Measurements from ENCODE around the gene ANO7.

The ANO7 gene

DNA sequence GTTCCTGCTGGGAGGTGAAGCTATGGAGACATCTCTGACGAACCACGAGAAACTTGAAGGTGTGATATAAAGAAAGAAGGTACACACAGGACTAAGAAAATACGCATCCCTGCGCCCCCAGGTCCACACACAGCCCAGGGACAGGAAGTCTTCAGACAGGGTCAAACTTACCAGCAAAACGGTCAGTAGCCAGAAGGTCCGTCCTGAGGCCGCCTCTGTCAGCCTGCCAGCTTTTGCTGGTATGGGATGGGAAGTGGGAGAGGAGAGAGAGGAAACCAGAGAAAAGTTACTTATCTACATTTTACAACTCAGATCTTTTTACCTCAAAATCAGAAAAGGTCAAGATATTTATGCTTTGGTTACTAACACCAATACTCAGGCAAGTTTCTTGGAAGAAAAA lies 79.8 kb downstream of the ANO7 start:
- peaks cover 17% of the 10 kb centered on the region for H3K4me1 ChIP-seq (ENCODE audit: control insufficient read depth, low read length)
- no peak overlapping the region for H3K27ac ChIP-seq (ENCODE audit: low read depth, low read length)
- H3K4me2 ChIP-seq (ENCODE audit: low read length): no peak overlapping the region
- H3K9me3 ChIP-seq (ENCODE audit: control insufficient read depth, insufficient read depth, low read length): no peaks in the 10 kb centered on the region
- no peak overlapping the region for H3K4me3 ChIP-seq (ENCODE audit: low read length)
- peaks cover 62% of the 10 kb centered on the region for H3K79me2 ChIP-seq (ENCODE audit: control insufficient read depth, low read length)
- peaks cover 40% of the 10 kb centered on the region for H3K36me3 ChIP-seq (ENCODE audit: control insufficient read depth, low read length)
- no peak for TF ChIP-seq EZH2phosphoT487 (IDR thresholded peaks at IDR 0.05; ENCODE audit: borderline replicate concordance, low read length)
- TF ChIP-seq, protein P1, sequence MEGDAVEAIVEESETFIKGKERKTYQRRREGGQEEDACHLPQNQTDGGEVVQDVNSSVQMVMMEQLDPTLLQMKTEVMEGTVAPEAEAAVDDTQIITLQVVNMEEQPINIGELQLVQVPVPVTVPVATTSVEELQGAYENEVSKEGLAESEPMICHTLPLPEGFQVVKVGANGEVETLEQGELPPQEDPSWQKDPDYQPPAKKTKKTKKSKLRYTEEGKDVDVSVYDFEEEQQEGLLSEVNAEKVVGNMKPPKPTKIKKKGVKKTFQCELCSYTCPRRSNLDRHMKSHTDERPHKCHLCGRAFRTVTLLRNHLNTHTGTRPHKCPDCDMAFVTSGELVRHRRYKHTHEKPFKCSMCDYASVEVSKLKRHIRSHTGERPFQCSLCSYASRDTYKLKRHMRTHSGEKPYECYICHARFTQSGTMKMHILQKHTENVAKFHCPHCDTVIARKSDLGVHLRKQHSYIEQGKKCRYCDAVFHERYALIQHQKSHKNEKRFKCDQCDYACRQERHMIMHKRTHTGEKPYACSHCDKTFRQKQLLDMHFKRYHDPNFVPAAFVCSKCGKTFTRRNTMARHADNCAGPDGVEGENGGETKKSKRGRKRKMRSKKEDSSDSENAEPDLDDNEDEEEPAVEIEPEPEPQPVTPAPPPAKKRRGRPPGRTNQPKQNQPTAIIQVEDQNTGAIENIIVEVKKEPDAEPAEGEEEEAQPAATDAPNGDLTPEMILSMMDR (IDR thresholded peaks at IDR 0.05; ENCODE audit: low read depth, low read length, poor library complexity, severe bottlenecking): no peak
- H4K20me1 ChIP-seq (ENCODE audit: control insufficient read depth, insufficient read depth, low read depth, low read length): peaks cover 11% of the 10 kb centered on the region
- H3F3A ChIP-seq (ENCODE audit: control insufficient read depth, insufficient read depth): no peaks in the 10 kb centered on the region; the same call in 1 of the 2 replicates
- H3K27me3 ChIP-seq (ENCODE audit: control insufficient read depth, low read length): no peaks in the 10 kb centered on the region
- H3K9me2 ChIP-seq (replicated peaks; ENCODE audit: control insufficient read depth, low read length): no peaks in the 10 kb centered on the region

DNA sequence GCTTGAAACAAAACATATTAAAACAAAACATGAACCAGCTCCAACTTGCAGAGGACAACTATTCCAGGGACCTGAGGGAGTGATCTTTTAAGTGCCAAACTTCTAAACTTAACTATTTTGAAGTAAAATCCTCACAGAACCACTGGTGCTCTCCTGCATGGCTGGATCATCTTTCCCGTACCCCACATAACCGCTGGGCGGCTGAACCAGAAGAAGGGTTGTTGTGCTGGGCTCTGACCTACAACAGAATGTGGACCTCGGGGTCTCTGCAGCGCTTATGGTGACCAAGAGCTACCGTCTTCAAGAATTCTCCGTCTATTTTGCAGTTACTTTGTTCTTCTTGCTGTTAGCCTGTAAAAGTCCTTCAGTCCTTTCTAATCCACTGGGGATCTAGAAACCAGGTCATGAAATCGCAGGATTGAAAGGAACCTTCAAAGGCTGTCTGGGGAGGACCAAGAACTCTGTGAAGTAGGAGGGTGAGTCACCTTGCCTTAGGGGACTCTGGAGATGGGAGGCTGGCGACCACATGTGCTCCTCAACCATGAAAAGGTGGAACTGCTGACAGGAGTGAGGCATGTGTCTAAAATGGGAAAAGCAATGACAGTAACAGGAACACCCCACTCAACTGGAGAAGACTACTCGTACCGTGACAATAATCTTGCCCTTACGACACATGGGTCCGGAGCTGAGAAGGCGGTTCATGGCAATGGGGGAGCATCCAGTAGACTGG lies 80.4 kb downstream of the ANO7 start:
- Histone ChIP-seq H4K20me1 (ENCODE audit: control insufficient read depth, insufficient read depth, low read depth, low read length) (peaks cover 11% of the 10 kb centered on the region), H3K4me1 (ENCODE audit: control insufficient read depth, low read length) (peaks cover 20% of the 10 kb centered on the region), H3K27me3 (ENCODE audit: control insufficient read depth, low read length) (no peaks in the 10 kb centered on the region), H3K4me3 (ENCODE audit: low read length) (no peak overlapping the region), H3K79me2 (ENCODE audit: control insufficient read depth, low read length) (peaks cover 68% of the 10 kb centered on the region), H3K4me2 (ENCODE audit: low read length) (no peak overlapping the region), H3K9me2 (replicated peaks; ENCODE audit: control insufficient read depth, low read length) (no peaks in the 10 kb centered on the region), H3K36me3 (ENCODE audit: control insufficient read depth, low read length) (peaks cover 34% of the 10 kb centered on the region), H3F3A (ENCODE audit: control insufficient read depth, insufficient read depth) (no peaks in the 10 kb centered on the region; the same call in 1 of the 2 replicates), H3K27ac (ENCODE audit: low read depth, low read length) (no peak overlapping the region), H3K9me3 (ENCODE audit: control insufficient read depth, insufficient read depth, low read length) (no peaks in the 10 kb centered on the region)
- TF ChIP-seq, protein P1 (IDR thresholded peaks at IDR 0.05; ENCODE audit: low read depth, low read length, poor library complexity, severe bottlenecking): no peak
- no peak for TF ChIP-seq EZH2phosphoT487 (IDR thresholded peaks at IDR 0.05; ENCODE audit: borderline replicate concordance, low read length)

DNA sequence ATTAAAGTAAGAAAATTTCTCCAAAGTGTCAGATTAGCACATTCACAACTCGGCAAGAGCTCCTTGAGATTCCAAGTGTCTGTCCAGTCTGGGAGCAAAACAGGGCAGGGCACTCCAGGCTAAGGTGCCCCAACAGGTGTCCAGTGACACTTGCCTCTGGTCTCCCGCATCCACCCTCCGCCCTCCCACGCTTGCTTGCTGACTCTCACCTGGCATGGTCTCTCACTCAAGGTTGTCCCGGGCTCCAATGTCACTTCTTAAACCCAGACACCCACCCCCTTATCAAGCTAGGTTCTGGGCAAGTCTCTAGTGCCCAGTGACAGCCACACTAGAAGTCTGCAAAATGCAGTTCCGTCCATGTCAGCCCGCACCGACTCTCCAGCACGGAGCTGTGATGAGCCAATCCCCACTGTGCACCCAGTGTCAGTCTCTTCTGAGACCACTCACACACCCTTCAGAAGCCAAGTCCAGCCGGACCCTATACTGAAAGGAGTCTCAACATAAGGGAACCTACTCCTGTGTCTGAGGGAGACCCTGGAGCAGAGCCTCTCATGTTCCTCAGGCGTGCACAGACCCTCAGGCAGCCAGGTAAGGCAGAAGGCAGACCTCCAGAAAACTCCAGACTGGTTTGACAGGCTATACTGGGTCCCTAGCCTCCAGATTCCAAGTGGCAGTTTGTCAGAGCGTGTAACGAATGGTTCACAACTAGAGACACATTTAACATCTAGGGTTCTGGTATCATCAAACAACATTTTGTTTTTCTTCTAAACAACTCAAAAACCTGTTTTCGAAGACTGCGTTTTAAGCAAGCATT lies 81.4 kb downstream of the ANO7 start:
- Histone ChIP-seq H3K36me3 (ENCODE audit: control insufficient read depth, low read length) (peaks cover 27% of the 10 kb centered on the region), H3K27ac (ENCODE audit: low read depth, low read length) (no peak overlapping the region), H4K20me1 (ENCODE audit: control insufficient read depth, insufficient read depth, low read depth, low read length) (peaks cover 11% of the 10 kb centered on the region), H3K9me2 (replicated peaks; ENCODE audit: control insufficient read depth, low read length) (no peaks in the 10 kb centered on the region), H3K4me3 (ENCODE audit: low read length) (no peak overlapping the region), H3K4me2 (ENCODE audit: low read length) (no peak overlapping the region), H3K4me1 (ENCODE audit: control insufficient read depth, low read length) (peaks cover 20% of the 10 kb centered on the region), H3K79me2 (ENCODE audit: control insufficient read depth, low read length) (peaks cover 78% of the 10 kb centered on the region), H3K9me3 (ENCODE audit: control insufficient read depth, insufficient read depth, low read length) (no peaks in the 10 kb centered on the region), H3K27me3 (ENCODE audit: control insufficient read depth, low read length) (no peaks in the 10 kb centered on the region), H3F3A (ENCODE audit: control insufficient read depth, insufficient read depth) (no peaks in the 10 kb centered on the region)
- TF ChIP-seq EZH2phosphoT487 (IDR thresholded peaks at IDR 0.05; ENCODE audit: borderline replicate concordance, low read length): no peak
- TF ChIP-seq, protein P1 (IDR thresholded peaks at IDR 0.05; ENCODE audit: low read depth, low read length, poor library complexity, severe bottlenecking): no peak

All from DOHH2 (cell line).